HEK293 (cell line): ENCODE data around the gene CHL1.

ENCODE experiments used
- HOXA7 ChIP-seq: sonication (generic); formaldehyde crosslinking; IDR thresholded peaks from 2 replicates; pipeline ENCODE4 v1.8.1; 2022; ENCODE audit warnings: missing genetic modification reagents, borderline replicate concordance
- REPIN1 ChIP-seq: fragments of 450-650 bp; formaldehyde crosslinking; IDR thresholded peaks from 2 replicates; pipeline ENCODE4 v1.5.1; 2017; ENCODE audit warnings: missing biosample characterization, missing genetic modification characterization, low read depth
- YY1 ChIP-seq: fragments of 450-650 bp; formaldehyde crosslinking; IDR thresholded peaks from 2 replicates; pipeline ENCODE4 v1.5.1; 2018; ENCODE audit warnings: missing biosample characterization, missing genetic modification characterization
- ZBTB17 ChIP-seq: fragments of 450-650 bp; formaldehyde crosslinking; IDR thresholded peaks from 2 replicates; pipeline ENCODE4 v1.5.1; 2016; ENCODE audit warnings: missing biosample characterization, missing genetic modification characterization
- ZNF423 ChIP-seq: fragments of 450-650 bp; formaldehyde crosslinking; IDR thresholded peaks from 2 replicates; pipeline ENCODE4 v1.5.1; 2016; ENCODE audit warnings: missing biosample characterization, missing genetic modification characterization
- ZNF501 ChIP-seq: fragments of 450-650 bp; formaldehyde crosslinking; IDR thresholded peaks from 2 replicates; pipeline ENCODE4 v1.5.1; 2016; ENCODE audit warnings: missing biosample characterization, missing genetic modification characterization
- ZNF510 ChIP-seq: fragments of 450-650 bp; formaldehyde crosslinking; IDR thresholded peaks from 2 replicates; pipeline ENCODE4 v1.5.1; 2018; ENCODE audit warnings: mild to moderate bottlenecking, missing genetic modification characterization, missing biosample characterization; ENCODE audit not compliant: insufficient replicate concordance
- TF ChIP-seq, protein P1 (sequence below): fragments of 450-650 bp; formaldehyde crosslinking; IDR thresholded peaks from 2 replicates; pipeline ENCODE4 v1.5.1; 2016; ENCODE audit warnings: missing biosample characterization, missing genetic modification characterization
- TF ChIP-seq, protein P2 (sequence below): sonication (generic); formaldehyde crosslinking; IDR thresholded peaks from 2 replicates; pipeline ENCODE4 v1.8.1; 2022; ENCODE audit warnings: mild to moderate bottlenecking, moderate library complexity, missing genetic modification reagents
- TF ChIP-seq, protein P3 (sequence below): fragments of 450-650 bp; formaldehyde crosslinking; IDR thresholded peaks from 2 replicates; pipeline ENCODE4 v1.5.1; 2016; ENCODE audit warnings: missing biosample characterization, missing genetic modification characterization

DNA sequence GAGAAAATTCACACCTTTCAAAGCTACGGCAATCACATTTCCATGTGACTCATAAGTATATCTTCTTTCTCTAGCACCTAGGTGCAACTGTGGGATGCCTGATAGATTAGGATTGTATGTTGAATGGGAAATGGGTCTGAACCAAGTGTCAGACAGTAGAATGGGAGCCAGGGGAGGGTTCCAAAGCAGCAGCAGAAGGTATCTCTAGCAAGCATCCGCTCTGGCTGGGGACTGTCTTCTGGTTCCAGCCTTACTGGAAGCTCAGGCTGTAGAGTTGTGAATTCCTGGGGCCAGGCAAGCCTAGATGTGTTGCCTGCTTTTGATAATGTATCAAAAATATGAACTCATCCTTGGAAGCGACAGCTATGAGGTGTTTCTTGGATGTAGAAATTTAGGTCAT, 2.1 kb upstream of the CHL1 start:
- TF ChIP-seq YY1 (tag by site-specific recombination) (no peak), REPIN1 (no peak), ZNF510 (tag by site-specific recombination) (no peak), HOXA7 (CRISPR knock-in tag) (no peak), ZNF423 (tag by site-specific recombination) (no peak), ZBTB17 (tag by site-specific recombination) (no peak), ZNF501 (tag by site-specific recombination) (no peak)
- TF ChIP-seq, protein P1, sequence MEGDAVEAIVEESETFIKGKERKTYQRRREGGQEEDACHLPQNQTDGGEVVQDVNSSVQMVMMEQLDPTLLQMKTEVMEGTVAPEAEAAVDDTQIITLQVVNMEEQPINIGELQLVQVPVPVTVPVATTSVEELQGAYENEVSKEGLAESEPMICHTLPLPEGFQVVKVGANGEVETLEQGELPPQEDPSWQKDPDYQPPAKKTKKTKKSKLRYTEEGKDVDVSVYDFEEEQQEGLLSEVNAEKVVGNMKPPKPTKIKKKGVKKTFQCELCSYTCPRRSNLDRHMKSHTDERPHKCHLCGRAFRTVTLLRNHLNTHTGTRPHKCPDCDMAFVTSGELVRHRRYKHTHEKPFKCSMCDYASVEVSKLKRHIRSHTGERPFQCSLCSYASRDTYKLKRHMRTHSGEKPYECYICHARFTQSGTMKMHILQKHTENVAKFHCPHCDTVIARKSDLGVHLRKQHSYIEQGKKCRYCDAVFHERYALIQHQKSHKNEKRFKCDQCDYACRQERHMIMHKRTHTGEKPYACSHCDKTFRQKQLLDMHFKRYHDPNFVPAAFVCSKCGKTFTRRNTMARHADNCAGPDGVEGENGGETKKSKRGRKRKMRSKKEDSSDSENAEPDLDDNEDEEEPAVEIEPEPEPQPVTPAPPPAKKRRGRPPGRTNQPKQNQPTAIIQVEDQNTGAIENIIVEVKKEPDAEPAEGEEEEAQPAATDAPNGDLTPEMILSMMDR (tag by site-specific recombination): no peak
- TF ChIP-seq, protein P2, sequence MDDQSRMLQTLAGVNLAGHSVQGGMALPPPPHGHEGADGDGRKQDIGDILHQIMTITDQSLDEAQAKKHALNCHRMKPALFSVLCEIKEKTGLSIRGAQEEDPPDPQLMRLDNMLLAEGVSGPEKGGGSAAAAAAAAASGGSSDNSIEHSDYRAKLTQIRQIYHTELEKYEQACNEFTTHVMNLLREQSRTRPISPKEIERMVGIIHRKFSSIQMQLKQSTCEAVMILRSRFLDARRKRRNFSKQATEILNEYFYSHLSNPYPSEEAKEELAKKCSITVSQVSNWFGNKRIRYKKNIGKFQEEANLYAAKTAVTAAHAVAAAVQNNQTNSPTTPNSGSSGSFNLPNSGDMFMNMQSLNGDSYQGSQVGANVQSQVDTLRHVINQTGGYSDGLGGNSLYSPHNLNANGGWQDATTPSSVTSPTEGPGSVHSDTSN (CRISPR knock-in tag): no peak
- TF ChIP-seq, protein P3, sequence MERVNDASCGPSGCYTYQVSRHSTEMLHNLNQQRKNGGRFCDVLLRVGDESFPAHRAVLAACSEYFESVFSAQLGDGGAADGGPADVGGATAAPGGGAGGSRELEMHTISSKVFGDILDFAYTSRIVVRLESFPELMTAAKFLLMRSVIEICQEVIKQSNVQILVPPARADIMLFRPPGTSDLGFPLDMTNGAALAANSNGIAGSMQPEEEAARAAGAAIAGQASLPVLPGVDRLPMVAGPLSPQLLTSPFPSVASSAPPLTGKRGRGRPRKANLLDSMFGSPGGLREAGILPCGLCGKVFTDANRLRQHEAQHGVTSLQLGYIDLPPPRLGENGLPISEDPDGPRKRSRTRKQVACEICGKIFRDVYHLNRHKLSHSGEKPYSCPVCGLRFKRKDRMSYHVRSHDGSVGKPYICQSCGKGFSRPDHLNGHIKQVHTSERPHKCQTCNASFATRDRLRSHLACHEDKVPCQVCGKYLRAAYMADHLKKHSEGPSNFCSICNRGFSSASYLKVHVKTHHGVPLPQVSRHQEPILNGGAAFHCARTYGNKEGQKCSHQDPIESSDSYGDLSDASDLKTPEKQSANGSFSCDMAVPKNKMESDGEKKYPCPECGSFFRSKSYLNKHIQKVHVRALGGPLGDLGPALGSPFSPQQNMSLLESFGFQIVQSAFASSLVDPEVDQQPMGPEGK (tag by site-specific recombination): no peak
